ENCODE data around the gene WNT11.

Gene WNT11

GRCh38 chr11:76209375-76209972 lies 3.2 kb upstream of the WNT11 start:
- no peak for ATAC-seq
- TF ChIP-seq POU6F1 (CRISPR knock-in tag; IDR thresholded peaks at IDR 0.05; ENCODE audit: borderline replicate concordance, low read depth) (no peak), TCF4 (CRISPR knock-in tag; IDR thresholded peaks at IDR 0.05; ENCODE audit: borderline replicate concordance) (no peak), CREB5 (CRISPR knock-in tag; IDR thresholded peaks at IDR 0.05; ENCODE audit: low read depth) (no peak), RARB (CRISPR knock-in tag; IDR thresholded peaks at IDR 0.05) (no peak), ZFP30 (CRISPR knock-in tag; IDR thresholded peaks at IDR 0.05) (no peak), ZNF70 (CRISPR knock-in tag; IDR thresholded peaks at IDR 0.05) (no peak), GLIS3 (CRISPR knock-in tag; IDR thresholded peaks at IDR 0.05) (no peak), CSDC2 (CRISPR knock-in tag; IDR thresholded peaks at IDR 0.05) (no peak)
- TF ChIP-seq, protein P1, sequence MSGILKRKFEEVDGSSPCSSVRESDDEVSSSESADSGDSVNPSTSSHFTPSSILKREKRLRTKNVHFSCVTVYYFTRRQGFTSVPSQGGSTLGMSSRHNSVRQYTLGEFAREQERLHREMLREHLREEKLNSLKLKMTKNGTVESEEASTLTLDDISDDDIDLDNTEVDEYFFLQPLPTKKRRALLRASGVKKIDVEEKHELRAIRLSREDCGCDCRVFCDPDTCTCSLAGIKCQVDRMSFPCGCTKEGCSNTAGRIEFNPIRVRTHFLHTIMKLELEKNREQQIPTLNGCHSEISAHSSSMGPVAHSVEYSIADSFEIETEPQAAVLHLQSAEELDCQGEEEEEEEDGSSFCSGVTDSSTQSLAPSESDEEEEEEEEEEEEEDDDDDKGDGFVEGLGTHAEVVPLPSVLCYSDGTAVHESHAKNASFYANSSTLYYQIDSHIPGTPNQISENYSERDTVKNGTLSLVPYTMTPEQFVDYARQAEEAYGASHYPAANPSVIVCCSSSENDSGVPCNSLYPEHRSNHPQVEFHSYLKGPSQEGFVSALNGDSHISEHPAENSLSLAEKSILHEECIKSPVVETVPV (CRISPR knock-in tag; IDR thresholded peaks at IDR 0.05): no peak

GRCh38 chr11:76208438-76209374 lies 2.4 kb upstream of the WNT11 start:
- peak; percentile 49 for ATAC-seq
- TF ChIP-seq CSDC2 (CRISPR knock-in tag; IDR thresholded peaks at IDR 0.05) (no peak), ARNTL (CRISPR knock-in tag; IDR thresholded peaks at IDR 0.05; ENCODE audit: borderline replicate concordance, low read depth) (no peak), ZFP3 (CRISPR knock-in tag; IDR thresholded peaks at IDR 0.05) (no peak), GLIS3 (CRISPR knock-in tag; IDR thresholded peaks at IDR 0.05) (no peak), ZC3H10 (CRISPR knock-in tag; IDR thresholded peaks at IDR 0.05) (no peak), ZNF565 (CRISPR knock-in tag; conservative IDR thresholded peaks at IDR 0.05; ENCODE audit: low read depth) (no peak), ZNF70 (CRISPR knock-in tag; IDR thresholded peaks at IDR 0.05) (no peak), SNAI2 (CRISPR knock-in tag; IDR thresholded peaks at IDR 0.05) (no peak), PPARA (CRISPR knock-in tag; IDR thresholded peaks at IDR 0.05; ENCODE audit: borderline replicate concordance) (no peak), ISL1 (CRISPR knock-in tag; IDR thresholded peaks at IDR 0.05) (no peak), TOX (CRISPR knock-in tag; IDR thresholded peaks at IDR 0.05; ENCODE audit: borderline replicate concordance) (no peak), TSHZ2 (CRISPR knock-in tag; IDR thresholded peaks at IDR 0.05) (no peak)
- TF ChIP-seq, protein P1 (CRISPR knock-in tag; IDR thresholded peaks at IDR 0.05): no peak

GRCh38 chr11:76207642-76208401 lies 1.5 kb upstream of the WNT11 start:
- peak; percentile 80 for ATAC-seq
- TF ChIP-seq ZFP3 (CRISPR knock-in tag; IDR thresholded peaks at IDR 0.05): no peak
- no peak for TF ChIP-seq TCF4 (CRISPR knock-in tag; IDR thresholded peaks at IDR 0.05; ENCODE audit: borderline replicate concordance)
- TF ChIP-seq ZFP30 (CRISPR knock-in tag; IDR thresholded peaks at IDR 0.05): no peak
- TF ChIP-seq CSDC2 (CRISPR knock-in tag; IDR thresholded peaks at IDR 0.05): no peak
- no peak for TF ChIP-seq TOX (CRISPR knock-in tag; IDR thresholded peaks at IDR 0.05; ENCODE audit: borderline replicate concordance)
- TF ChIP-seq OSR1 (CRISPR knock-in tag; IDR thresholded peaks at IDR 0.05): no peak
- TF ChIP-seq CREB5 (CRISPR knock-in tag; IDR thresholded peaks at IDR 0.05; ENCODE audit: low read depth): no peak
- TF ChIP-seq SNAI2 (CRISPR knock-in tag; IDR thresholded peaks at IDR 0.05): no peak
- TF ChIP-seq ISL1 (CRISPR knock-in tag; IDR thresholded peaks at IDR 0.05): no peak
- no peak for TF ChIP-seq ESRRG (CRISPR knock-in tag; IDR thresholded peaks at IDR 0.05)
- no peak for TF ChIP-seq POU6F1 (CRISPR knock-in tag; IDR thresholded peaks at IDR 0.05; ENCODE audit: borderline replicate concordance, low read depth)
- no peak for TF ChIP-seq GLIS3 (CRISPR knock-in tag; IDR thresholded peaks at IDR 0.05)

All from SK-N-SH treated with all-trans-retinoic acid at 6 μM for 48 hours (cell line).